K562 (cell line): Measurements from ENCODE around the gene CAVIN1. TPM values are rescaled to one million over a fixed set of nuclear protein-coding genes. Genes with fewer than 3 reads are reported as not detected.

Source experiments
- BRF1 ChIP-seq: IDR thresholded peaks from 3 replicates; pipeline ENCODE4 v1.6.1; 2011; ENCODE audit warnings: borderline replicate concordance, mild to moderate bottlenecking; ENCODE audit not compliant: insufficient read length; ENCODE audit errors: extremely low read depth
- EGR1 ChIP-seq: fragments of 450-650 bp; conservative IDR thresholded peaks from 2 replicates; pipeline ENCODE4 v1.6.1; 2017; ENCODE audit warnings: mild to moderate bottlenecking
- EHMT2 ChIP-seq: fragments of 450-650 bp; IDR thresholded peaks from 2 replicates; pipeline ENCODE4 v1.6.1; 2018; ENCODE audit warnings: antibody characterized with exemption
- FOSL1 ChIP-seq: fragments of 200-800 bp; sonication (Bioruptor generic); conservative IDR thresholded peaks from 2 replicates; pipeline ENCODE4 v1.6.1; 2016; ENCODE audit warnings: missing genetic modification characterization, missing compliant biosample characterization
- GMEB1 ChIP-seq: fragments of 250-450 bp; sonication (Bioruptor Pico); IDR thresholded peaks from 2 replicates; pipeline ENCODE4 v1.4.0; 2020; ENCODE audit warnings: mild to moderate bottlenecking
- GTF2A2 ChIP-seq: IDR thresholded peaks from 2 replicates; pipeline ENCODE4 v1.6.1; 2016; ENCODE audit warnings: mild to moderate bottlenecking, missing genetic modification characterization, missing compliant biosample characterization
- JUN ChIP-seq, 2 experiments: sonication (generic) in 1 of 2; formaldehyde crosslinking in 1 of 2; IDR thresholded peaks; 2 replicates each; pipeline versions ENCODE4 v1.6.1 to v1.8.0; 2012 to 2022; ENCODE audit warnings: borderline replicate concordance in 2 of 2, mild to moderate bottlenecking in 2 of 2, improper control_type of control experiment in 1 of 2, low read depth in 1 of 2, low read length in 1 of 2, missing genetic modification reagents in 1 of 2
- KAT7 ChIP-seq: sonication (generic); formaldehyde crosslinking; IDR thresholded peaks from 2 replicates; pipeline ENCODE4 v1.8.0; 2022; ENCODE audit warnings: missing genetic modification reagents, mild to moderate bottlenecking, borderline replicate concordance
- MTA3 ChIP-seq: fragments of 450-650 bp; formaldehyde crosslinking; IDR thresholded peaks from 2 replicates; pipeline ENCODE4 v1.6.1; 2017; ENCODE audit warnings: mild to moderate bottlenecking, borderline replicate concordance
- NR2C2 ChIP-seq, 2 experiments: fragments of 200-800 bp in 1 of 2; sonication (Bioruptor generic) in 1 of 2; sonication (generic) in 1 of 2; formaldehyde crosslinking in 1 of 2; IDR thresholded peaks; 2 replicates each; pipeline versions ENCODE4 v1.6.1 to v1.8.0; 2016 to 2022; ENCODE audit warnings: mild to moderate bottlenecking in 1 of 2, missing compliant biosample characterization in 1 of 2, missing genetic modification characterization in 1 of 2, missing genetic modification reagents in 1 of 2
- NRF1 ChIP-seq, 2 experiments: fragments of 450-650 bp; IDR thresholded peaks in 1 of 2; conservative IDR thresholded peaks in 1 of 2; 2 replicates each; pipeline ENCODE4 v1.6.1; 2014; ENCODE audit warnings: mild to moderate bottlenecking in 2 of 2
- RBM25 ChIP-seq: fragments of 200-400 bp; formaldehyde crosslinking; IDR thresholded peaks from 2 replicates; pipeline ENCODE4 v1.6.1; 2018; ENCODE audit warnings: low read length, low read depth, moderate library complexity; ENCODE audit not compliant: severe bottlenecking
- SMAD4 ChIP-seq: fragments of 250-450 bp; sonication (Bioruptor Pico); conservative IDR thresholded peaks from 2 replicates; pipeline ENCODE4 v1.8.0; 2021; ENCODE audit warnings: inconsistent platforms, mild to moderate bottlenecking, moderate library complexity
- SREBF1 ChIP-seq: fragments of 150-350 bp; IDR thresholded peaks from 2 replicates; pipeline ENCODE4 v1.6.1; 2014; ENCODE audit warnings: antibody characterized with exemption, low read depth, low read length, borderline replicate concordance
- STAT6 ChIP-seq: sonication (generic); formaldehyde crosslinking; IDR thresholded peaks from 2 replicates; pipeline ENCODE4 v1.8.1; 2023; ENCODE audit warnings: mild to moderate bottlenecking, missing genetic modification reagents
- TAF7 ChIP-seq: fragments of 450-650 bp; IDR thresholded peaks from 2 replicates; pipeline ENCODE4 v1.6.1; 2016; ENCODE audit warnings: missing genetic modification characterization, missing compliant biosample characterization
- TBP ChIP-seq: optimal IDR thresholded peaks from 2 replicates; pipeline ENCODE3; 2011; ENCODE audit warnings: low read depth, low read length, improper control_type of control experiment
- TOE1 ChIP-seq, 2 experiments: fragments of 450-650 bp in 1 of 2; sonication (generic) in 1 of 2; formaldehyde crosslinking in 1 of 2; IDR thresholded peaks; 2 replicates each; pipeline versions ENCODE4 v1.7.1 to v1.8.0; 2016 to 2022; ENCODE audit warnings: borderline replicate concordance in 2 of 2, mild to moderate bottlenecking in 2 of 2, antibody characterized with exemption in 1 of 2, inconsistent platforms in 1 of 2, low read depth in 1 of 2, missing genetic modification reagents in 1 of 2, moderate library complexity in 1 of 2
- ZNF121 ChIP-seq: sonication (generic); formaldehyde crosslinking; conservative IDR thresholded peaks from 2 replicates; pipeline ENCODE4 v1.8.0; 2022; ENCODE audit warnings: missing genetic modification reagents
- ZNF143 ChIP-seq: sonication (generic); formaldehyde crosslinking; IDR thresholded peaks from 2 replicates; pipeline ENCODE4 v1.9.0; 2022; ENCODE audit warnings: mild to moderate bottlenecking, missing genetic modification reagents
- polyA plus RNA-seq, 8 experiments: library from polyadenylated mRNA; depleted of rRNA in 4 of 8; stranded (reverse) in 5 of 8; unstranded in 3 of 8; fragments of >200 nt; fragmentation: Nextera tagmentation in 2 of 8; fragmentation: Illumina TruSeq in 1 of 8; extraction: Ambion mirVana in 2 of 8; extraction: Trizol in 1 of 8; gene quantifications; 2 replicates each; pipeline versions ENCODE4 v1.2.1 to v1.2.3, GENCODE V29; 2011 to 2014; ENCODE audit warnings: inconsistent platforms in 1 of 8, missing spikeins in 1 of 8
- total RNA-seq, 7 experiments: library from RNA; depleted of rRNA in 6 of 7; stranded (reverse); fragments of >200 nt in 6 of 7; fragmentation: Illumina TruSeq in 2 of 7; extraction: Trizol in 2 of 7; gene quantifications; 2 replicates each; pipeline versions ENCODE4 v1.2.1 to v1.2.3, GENCODE V29; 2011 to 2021; ENCODE audit warnings: low replicate concordance in 1 of 7
- TF ChIP-seq, protein P1 (sequence below): sonication (generic); formaldehyde crosslinking; IDR thresholded peaks from 2 replicates; pipeline ENCODE4 v1.8.1; 2023; ENCODE audit warnings: mild to moderate bottlenecking, missing genetic modification reagents

Gene CAVIN1
- total and polyA plus RNA-seq, 9 of the 15 experiments (the other 6 are each of a cell fraction or from before 2014, with no cell fraction given): 6.8 to 162 (median 74.5) TPM

GRCh38 chr17:42422412-42422957 lies 571 bp downstream of the CAVIN1 start (continued):
- TF ChIP-seq, protein P1, sequence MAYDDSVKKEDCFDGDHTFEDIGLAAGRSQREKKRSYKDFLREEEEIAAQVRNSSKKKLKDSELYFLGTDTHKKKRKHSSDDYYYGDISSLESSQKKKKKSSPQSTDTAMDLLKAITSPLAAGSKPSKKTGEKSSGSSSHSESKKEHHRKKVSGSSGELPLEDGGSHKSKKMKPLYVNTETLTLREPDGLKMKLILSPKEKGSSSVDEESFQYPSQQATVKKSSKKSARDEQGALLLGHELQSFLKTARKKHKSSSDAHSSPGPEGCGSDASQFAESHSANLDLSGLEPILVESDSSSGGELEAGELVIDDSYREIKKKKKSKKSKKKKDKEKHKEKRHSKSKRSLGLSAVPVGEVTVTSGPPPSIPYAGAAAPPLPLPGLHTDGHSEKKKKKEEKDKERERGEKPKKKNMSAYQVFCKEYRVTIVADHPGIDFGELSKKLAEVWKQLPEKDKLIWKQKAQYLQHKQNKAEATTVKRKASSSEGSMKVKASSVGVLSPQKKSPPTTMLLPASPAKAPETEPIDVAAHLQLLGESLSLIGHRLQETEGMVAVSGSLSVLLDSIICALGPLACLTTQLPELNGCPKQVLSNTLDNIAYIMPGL (CRISPR knock-in tag): 0 out of 2 replicates have a peak, but pooled peaks have one; percentile 47
- TF ChIP-seq TAF7 (tag) (no peak), SMAD4 (CRISPR knock-in tag) (0 out of 2 replicates have a peak, but pooled peaks have one; percentile 8), STAT6 (CRISPR knock-in tag) (peak; percentile 42; the same call in 1 of the 2 replicates), RBM25 (no peak), MTA3 (no peak; the same call in 1 of the 2 replicates), NRF1 (conservative IDR thresholded peaks at IDR 0.05 in 1 of 2, IDR thresholded peaks at IDR 0.05 in 1 of 2) (peak; percentile 78 to 82), NR2C2 (CRISPR knock-in tag; IDR thresholded peaks at IDR 0.05) (no peak), NR2C2 (tag; IDR thresholded peaks at IDR 0.05) (0 out of 2 replicates have a peak, but pooled peaks have one; percentile 15), GTF2A2 (tag) (no peak), JUN (IDR thresholded peaks at IDR 0.05; ENCODE audit: borderline replicate concordance, low read depth, low read length) (no peak), JUN (CRISPR knock-in tag; IDR thresholded peaks at IDR 0.05; ENCODE audit: borderline replicate concordance) (peak; percentile 50; the same call in 1 of the 2 replicates), GMEB1 (CRISPR knock-in tag) (no peak), KAT7 (CRISPR knock-in tag) (0 out of 2 replicates have a peak, but pooled peaks have one; percentile 51), SREBF1 (no peak), BRF1 (no peak), EHMT2 (no peak), TOE1 (IDR thresholded peaks at IDR 0.05; ENCODE audit: borderline replicate concordance) (0 out of 2 replicates have a peak, but pooled peaks have one; percentile 57), TOE1 (CRISPR knock-in tag; IDR thresholded peaks at IDR 0.05; ENCODE audit: borderline replicate concordance, low read depth) (no peak), ZNF143 (CRISPR knock-in tag) (no peak), ZNF121 (CRISPR knock-in tag) (no peak), FOSL1 (tag) (no peak), EGR1 (no peak), TBP (no peak)
